Stimulated activated CD8-positive, alpha-beta memory T cell treated with anti-CD3 and anti-CD28 coated beads, Interleukin-15, amount 100 ng/mL, for 1 hour (primary cell): ENCODE data around the gene TCP11L2.
A peak's percentile ranks its signal among the peaks of the same experiment; 100 is the strongest.
"Not testable (repeated sequence)": the region's sequence is repeated elsewhere in the genome, so short reads cannot be mapped to it uniquely, and the experiment has no call there.

Source experiments
- DNase-seq: peaks from one replicate; pipeline ENCODE4 v3.0.0-alpha.2; 2020; ENCODE audit warnings: low read depth

Gene TCP11L2

GRCh38 chr12:106284358-106285105 is 18.0 kb upstream of the TCP11L2 start:
- no peak for DNase-seq

GRCh38 chr12:106285982-106286381 is 16.6 kb upstream of the TCP11L2 start:
- DNase-seq = no peak

GRCh38 chr12:106286576-106287162 is 15.9 kb upstream of the TCP11L2 start:
- not testable (repeated sequence) for DNase-seq

DNA sequence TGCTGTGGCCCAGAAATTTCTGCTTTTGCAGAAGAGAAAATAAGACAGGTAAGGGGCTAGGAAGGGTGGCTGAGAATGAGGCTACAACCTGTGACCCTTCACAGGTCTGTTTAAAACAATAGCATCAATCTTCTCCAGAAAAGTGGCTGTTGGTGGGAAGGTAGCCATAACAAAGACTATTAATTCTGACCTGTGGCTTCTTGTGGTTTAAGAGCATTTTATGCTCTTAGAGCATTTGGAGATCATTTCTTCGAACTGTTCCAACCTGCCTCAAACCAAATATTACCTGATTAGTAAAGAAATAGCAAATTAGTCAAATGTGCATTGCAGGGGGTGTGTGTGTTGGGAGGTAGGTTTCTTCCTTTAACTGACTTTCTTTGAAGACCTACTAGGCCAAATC is 15.2 kb upstream of the TCP11L2 start:
- no peak for DNase-seq

GRCh38 chr12:106288101-106288493 is 14.4 kb upstream of the TCP11L2 start:
- no peak for DNase-seq

GRCh38 chr12:106288494-106289195 is 13.9 kb upstream of the TCP11L2 start:
- DNase-seq = no peak

DNA sequence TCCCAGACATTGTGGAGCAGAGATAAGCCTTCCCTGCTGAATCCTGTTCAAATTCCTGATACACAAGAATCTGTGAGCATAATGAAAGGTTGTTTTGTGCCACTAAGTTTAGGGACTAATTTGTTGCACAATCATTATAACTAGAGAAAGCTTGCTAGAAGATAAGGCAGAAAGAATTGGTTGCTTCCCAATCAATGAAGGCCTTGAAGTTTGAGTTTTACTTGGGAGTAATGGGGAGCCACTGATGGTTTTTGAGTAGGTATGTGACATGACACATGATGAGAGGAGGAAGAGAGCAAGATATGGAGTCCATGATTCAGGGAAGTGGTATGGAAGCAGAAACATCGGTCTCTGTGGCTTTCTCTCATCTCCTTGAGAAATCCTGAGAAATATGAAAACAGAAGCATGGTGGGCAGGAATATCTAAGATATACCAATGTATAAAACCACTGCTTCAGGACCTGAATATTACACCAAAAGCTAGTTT is 13.3 kb upstream of the TCP11L2 start:
- DNase-seq = no peak

GRCh38 chr12:106290666-106291065 is 11.9 kb upstream of the TCP11L2 start:
- no peak for DNase-seq

DNA sequence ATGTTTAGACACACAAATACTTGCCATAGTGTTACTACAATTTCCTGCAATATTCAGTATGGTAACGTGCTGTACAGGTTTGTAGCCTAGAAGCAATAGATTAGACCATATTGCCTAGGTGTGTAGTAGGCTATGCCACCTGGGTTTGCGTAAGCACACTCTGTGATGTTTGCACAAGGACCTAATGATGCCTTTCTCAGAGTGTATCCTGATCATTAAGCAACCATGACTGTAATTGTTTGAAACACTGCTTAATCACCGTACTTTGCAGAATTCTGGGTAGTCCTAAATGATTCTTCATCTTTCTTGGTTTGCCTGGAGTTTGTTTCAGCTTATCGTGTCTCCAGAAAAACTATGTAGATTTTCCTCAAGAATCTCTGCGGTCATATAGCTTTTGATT is 11.2 kb upstream of the TCP11L2 start:
- DNase-seq = no peak

DNA sequence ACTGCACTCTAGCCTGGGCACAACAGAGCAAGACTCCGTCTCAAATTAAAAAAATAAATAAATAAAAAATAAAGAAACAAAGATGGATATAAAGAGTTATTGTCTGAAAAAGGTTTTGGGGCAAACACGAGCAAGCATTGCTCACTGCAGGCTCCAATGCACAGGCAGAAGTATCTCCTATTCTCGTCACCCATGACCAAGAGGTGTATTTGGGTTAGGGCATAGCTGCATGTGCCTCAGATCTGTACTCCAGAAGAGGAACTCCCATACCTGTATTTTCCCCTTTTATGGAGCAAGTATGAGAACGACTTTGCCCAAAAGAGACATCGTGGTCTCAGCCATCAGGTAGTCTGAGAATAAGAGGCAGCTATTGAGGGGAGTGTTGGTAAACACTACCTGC is 10.2 kb upstream of the TCP11L2 start:
- DNase-seq = no peak

GRCh38 chr12:106296179-106296877 is 6.2 kb upstream of the TCP11L2 start:
- DNase-seq = no peak

GRCh38 chr12:106297075-106297474 is 5.5 kb upstream of the TCP11L2 start:
- no peak for DNase-seq

GRCh38 chr12:106297681-106298080 is 4.9 kb upstream of the TCP11L2 start:
- no peak for DNase-seq

DNA sequence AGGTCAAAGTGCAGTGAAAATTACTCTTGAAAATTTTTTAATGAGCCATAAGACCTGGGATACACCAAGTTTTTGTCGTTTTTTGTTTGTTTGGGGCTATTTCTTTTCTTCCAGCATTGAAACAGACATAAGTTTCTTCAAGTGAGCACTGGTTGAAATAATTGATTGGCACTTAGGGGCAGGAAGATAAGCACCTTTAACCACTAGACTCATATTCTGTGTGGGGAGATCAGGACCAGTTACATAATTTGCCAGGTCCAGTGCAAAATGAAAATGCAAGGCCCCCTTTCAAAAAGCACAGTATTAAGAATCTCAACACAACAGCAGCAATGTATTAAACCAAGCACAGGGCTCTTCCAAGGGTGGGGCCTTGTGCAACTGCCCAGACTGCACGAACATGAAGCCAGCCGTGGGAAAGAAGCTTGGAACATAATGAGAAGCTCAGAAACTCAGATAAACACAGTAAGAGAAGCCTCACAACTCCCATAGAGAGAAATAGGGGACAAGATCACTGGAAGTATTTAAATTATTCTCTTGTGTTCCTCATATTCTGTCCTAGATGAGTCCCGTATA is 3.2 kb upstream of the TCP11L2 start:
- no peak for DNase-seq

GRCh38 chr12:106300761-106301160 is 1.8 kb upstream of the TCP11L2 start:
- DNase-seq = no peak

DNA sequence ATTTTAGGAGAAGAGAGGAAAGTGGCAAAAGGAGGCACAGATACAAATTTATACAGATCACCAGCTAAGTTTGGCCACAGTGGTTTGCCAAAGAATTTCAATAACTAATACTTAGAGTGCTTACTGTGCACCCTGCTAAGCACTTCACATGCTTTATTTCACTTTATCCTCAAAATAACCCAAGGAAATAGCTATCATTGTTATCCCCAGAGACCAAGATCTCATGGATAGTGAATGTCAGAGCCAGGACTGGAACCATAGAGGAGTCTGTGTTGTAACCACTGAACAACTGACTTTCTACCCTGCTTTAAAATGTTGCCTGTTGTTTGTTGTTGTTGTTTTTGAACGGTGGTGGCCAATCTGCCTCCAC is 1.3 kb upstream of the TCP11L2 start:
- DNase-seq = no peak

- peak; percentile 32 for DNase-seq
Observed at GRCh38 chr12:106301611-106302321, 767 bp upstream of the TCP11L2 start.

DNA sequence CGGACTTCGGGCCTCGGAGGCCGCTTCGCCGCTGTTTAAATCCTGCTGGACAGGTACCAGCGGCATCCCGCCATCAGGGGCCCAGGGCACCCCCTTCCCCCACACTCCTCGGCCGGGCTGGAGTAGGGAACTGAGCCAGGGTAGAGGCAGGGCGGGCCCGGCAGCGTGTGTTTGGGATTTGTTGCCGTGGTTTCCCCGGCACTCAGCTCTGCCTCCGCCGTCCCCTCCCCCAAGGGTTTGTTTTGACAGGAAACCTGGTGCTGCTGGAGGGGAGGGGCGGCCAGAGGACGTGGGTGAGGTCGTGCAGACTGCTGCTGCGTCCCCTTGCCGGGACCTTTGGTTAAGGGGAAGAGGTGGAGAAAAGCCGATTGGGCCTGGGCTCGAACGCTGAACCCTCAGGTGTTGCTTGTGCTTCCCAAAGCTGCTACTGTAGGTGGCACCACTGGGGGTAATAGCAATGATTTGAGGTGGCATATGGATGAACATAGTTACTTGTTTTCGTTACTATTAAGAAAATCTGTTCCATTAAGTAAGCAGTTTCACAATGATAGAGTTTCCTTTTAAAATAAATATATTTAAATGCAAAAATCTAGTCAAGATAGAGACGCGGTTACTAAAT is 778 bp downstream of the TCP11L2 start:
- DNase-seq = peak; percentile 71

- no peak for DNase-seq
Observed at GRCh38 chr12:106304001-106304421, 1.5 kb downstream of the TCP11L2 start.

DNA sequence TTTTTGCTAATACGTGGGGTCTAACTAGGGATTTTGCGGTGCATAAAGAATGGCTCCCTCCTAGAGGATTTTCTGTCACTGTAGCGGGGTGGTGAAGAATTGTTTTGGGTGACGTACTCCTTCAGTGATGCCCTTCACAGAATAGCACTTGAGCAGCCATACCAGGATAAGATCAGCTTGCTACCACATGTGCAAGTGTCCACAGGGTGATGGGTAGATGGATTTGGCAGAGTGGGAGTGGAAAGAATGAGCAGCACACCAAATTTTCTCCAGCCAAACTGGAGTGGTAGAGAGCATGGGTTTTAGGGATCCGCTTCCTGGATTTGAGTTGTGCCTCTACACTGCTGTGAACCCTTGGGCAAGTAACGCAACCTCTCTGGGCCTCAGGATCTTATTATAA is 2.3 kb downstream of the TCP11L2 start:
- DNase-seq = no peak

GRCh38 chr12:106305376-106305775 is 2.8 kb downstream of the TCP11L2 start:
- no peak for DNase-seq
